Gastroesophageal sphincter (tissue), 4 donors: ENCODE results near the gene NAGLU. TPM values are rescaled to one million over a fixed set of nuclear protein-coding genes. Genes with fewer than 3 reads are reported as not detected.
A peak's percentile ranks its signal among the peaks of the same experiment; 100 is the strongest.
"Not testable (repeated sequence)": the region's sequence is repeated elsewhere in the genome, so short reads cannot be mapped to it uniquely, and the experiment has no call there.

Source experiments
- ATAC-seq: fragments of 150-250 bp; one replicate; pipeline ENCODE4 v1.9.1; 2016; ENCODE audit warnings: mild to moderate bottlenecking, moderate library complexity
- H3K27ac ChIP-seq, 4 donors: fragments of 200-600 bp; sonication (generic) in 3 of 4; 1 replicate in 3 of 4; 2 replicates in 1 of 4; pipeline ENCODE4 v1.5.1; 2016 to 2019
- H3K27me3 ChIP-seq: fragments of 200-600 bp; sonication (generic); one replicate; pipeline ENCODE4 v1.5.1; 2019
- H3K36me3 ChIP-seq, 2 donors: fragments of 200-600 bp; sonication (generic); one replicate each; pipeline ENCODE4 v1.5.1; 2019; ENCODE audit warnings: control low read depth in 1 of 2
- H3K4me1 ChIP-seq, 3 donors: fragments of 200-600 bp; sonication (generic); 1 replicate in 2 of 3; 2 replicates in 1 of 3; pipeline ENCODE4 v1.5.1; 2016 to 2019; ENCODE audit warnings: control low read depth in 2 of 3
- H3K4me3 ChIP-seq, 2 donors: fragments of 200-600 bp; sonication (generic); one replicate each; pipeline ENCODE4 v1.5.1; 2019; ENCODE audit warnings: mild to moderate bottlenecking in 1 of 2, moderate library complexity in 1 of 2
- H3K9me3 ChIP-seq, 3 donors: fragments of 200-600 bp; sonication (generic); one replicate each; pipeline ENCODE4 v1.5.1; 2017 to 2019; ENCODE audit warnings: control low read depth in 2 of 3
- EP300 ChIP-seq: sonication (generic); formaldehyde crosslinking; IDR thresholded peaks from one replicate; pipeline ENCODE4 v1.6.1; 2017; ENCODE audit warnings: antibody characterized with exemption, mild to moderate bottlenecking
- POLR2A ChIP-seq, 2 donors: fragments of 450-650 bp; IDR thresholded peaks; one replicate each; pipeline ENCODE4 v1.6.1; 2017; ENCODE audit warnings: antibody characterized with exemption in 2 of 2, mild to moderate bottlenecking in 2 of 2, moderate library complexity in 1 of 2
- POLR2AphosphoS5 ChIP-seq: sonication (generic); formaldehyde crosslinking; IDR thresholded peaks from one replicate; pipeline ENCODE4 v1.6.1; 2017; ENCODE audit warnings: antibody characterized with exemption
- WGBS, 2 donors: methylation state at CpG; one replicate each; pipeline ENCODE4 v1.1.5; 2018; ENCODE audit warnings: low coverage in 1 of 2; 5-methylcytosine and 5-hydroxymethylcytosine counted together
- total RNA-seq, 4 donors: library from RNA; depleted of rRNA; stranded (reverse); fragments of >200 nt; gene quantifications; one replicate each; pipeline ENCODE4 v1.1.0, GENCODE V29; 2016
- TF ChIP-seq, protein P1 (sequence below), 4 experiments: fragments of 200-600 bp in 2 of 4; fragments of 450-650 bp in 2 of 4; sonication (generic) in 1 of 4; IDR thresholded peaks; one replicate each; pipeline ENCODE4 v1.5.1; 2017 to 2019; ENCODE audit warnings: antibody characterized with exemption in 4 of 4, mild to moderate bottlenecking in 2 of 4, moderate library complexity in 2 of 4

Gene NAGLU
- total RNA-seq, 4 donors from 2014 or later, result 31.9 to 46.9 (median 35.7) TPM

DNA sequence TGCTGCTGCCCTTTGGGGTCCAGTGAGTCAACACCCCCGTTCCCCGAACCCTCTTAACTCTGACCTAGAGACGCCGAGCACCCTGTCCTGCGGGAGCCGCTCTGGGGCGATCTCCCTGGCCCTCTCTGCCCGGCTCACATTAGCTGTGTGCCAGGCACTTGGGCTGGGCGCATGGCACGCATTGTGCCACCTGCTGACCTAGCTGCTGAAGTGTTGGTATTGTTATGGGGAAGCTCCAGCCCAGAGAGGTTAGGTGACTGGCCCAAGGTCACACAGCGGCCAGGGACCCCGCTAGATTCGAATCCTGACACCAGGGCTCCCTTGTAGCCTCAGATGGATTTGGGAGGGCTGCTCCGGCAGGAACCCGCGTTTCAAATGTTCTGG is 17.8 kb downstream of the NAGLU start:
- Histone ChIP-seq H3K4me3 (peak overlapping the region; percentile 56 to 85), H3K27ac (peak overlapping the region; percentile 64 to 92 (median 89)), H3K36me3 (peaks cover 0 to 12% of the 10 kb centered on the region in 2 donors), H3K4me1 (peaks cover 0 to 40% (median 12%) of the 10 kb centered on the region in 3 donors), H3K9me3 (no peaks in the 10 kb centered on the region), H3K27me3 (no peaks in the 10 kb centered on the region)
- no peak for ATAC-seq
- TF ChIP-seq POLR2A (IDR thresholded peaks at IDR 0.05), result no peak
- TF ChIP-seq POLR2AphosphoS5, result no peak
- no peak for TF ChIP-seq EP300
- TF ChIP-seq, protein P1, sequence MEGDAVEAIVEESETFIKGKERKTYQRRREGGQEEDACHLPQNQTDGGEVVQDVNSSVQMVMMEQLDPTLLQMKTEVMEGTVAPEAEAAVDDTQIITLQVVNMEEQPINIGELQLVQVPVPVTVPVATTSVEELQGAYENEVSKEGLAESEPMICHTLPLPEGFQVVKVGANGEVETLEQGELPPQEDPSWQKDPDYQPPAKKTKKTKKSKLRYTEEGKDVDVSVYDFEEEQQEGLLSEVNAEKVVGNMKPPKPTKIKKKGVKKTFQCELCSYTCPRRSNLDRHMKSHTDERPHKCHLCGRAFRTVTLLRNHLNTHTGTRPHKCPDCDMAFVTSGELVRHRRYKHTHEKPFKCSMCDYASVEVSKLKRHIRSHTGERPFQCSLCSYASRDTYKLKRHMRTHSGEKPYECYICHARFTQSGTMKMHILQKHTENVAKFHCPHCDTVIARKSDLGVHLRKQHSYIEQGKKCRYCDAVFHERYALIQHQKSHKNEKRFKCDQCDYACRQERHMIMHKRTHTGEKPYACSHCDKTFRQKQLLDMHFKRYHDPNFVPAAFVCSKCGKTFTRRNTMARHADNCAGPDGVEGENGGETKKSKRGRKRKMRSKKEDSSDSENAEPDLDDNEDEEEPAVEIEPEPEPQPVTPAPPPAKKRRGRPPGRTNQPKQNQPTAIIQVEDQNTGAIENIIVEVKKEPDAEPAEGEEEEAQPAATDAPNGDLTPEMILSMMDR (IDR thresholded peaks at IDR 0.05), result no peak
- WGBS, 2 donors, result 9 to 80% methylated on average over 2 to 6 of the region's 16 CpGs

DNA sequence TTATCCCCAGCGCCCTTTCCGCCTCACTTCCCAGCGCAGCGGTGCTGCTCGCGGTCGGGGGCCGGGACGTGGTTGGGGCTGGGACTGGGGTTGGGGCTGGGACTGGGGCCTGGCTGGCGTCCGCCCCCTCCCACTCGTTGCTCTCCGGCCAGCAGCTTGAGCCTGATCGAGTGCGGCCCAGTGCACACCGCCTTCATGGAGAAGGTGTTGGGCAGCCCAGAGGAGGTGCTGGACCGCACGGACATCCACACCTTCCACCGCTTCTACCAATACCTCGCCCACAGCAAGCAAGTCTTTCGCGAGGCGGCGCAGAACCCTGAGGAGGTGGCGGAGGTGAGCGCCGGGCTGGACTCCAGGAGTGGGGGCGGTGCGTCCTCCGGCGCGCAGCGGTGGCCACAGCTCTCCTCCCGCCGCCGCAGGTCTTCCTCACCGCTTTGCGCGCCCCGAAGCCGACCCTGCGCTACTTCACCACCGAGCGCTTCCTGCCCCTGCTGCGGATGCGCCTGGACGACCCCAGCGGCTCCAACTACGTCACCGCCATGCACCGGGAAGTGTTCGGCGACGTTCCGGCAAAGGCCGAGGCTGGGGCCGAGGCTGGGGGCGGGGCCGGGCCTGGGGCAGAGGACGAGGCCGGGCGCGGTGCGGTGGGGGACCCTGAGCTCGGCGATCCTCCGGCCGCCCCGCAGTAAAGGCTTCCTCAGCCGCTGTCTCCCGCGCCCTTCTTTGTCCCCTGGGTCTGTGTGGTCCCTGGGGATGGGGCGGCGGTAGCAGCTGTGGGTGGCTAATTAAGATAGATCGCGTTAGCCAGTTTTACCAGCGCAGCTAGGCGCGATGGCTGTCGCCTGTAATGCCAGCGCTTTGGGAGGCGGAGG is 18.4 kb downstream of the NAGLU start:
- Histone ChIP-seq H3K27ac (peak overlapping the region; percentile 64 to 92 (median 89)), H3K4me1 (peaks cover 0 to 39% (median 12%) of the 10 kb centered on the region in 3 donors), H3K4me3 (peak overlapping the region; percentile 56 to 85), H3K27me3 (no peaks in the 10 kb centered on the region), H3K36me3 (peaks cover 0 to 12% of the 10 kb centered on the region in 2 donors), H3K9me3 (no peaks in the 10 kb centered on the region)
- 0% methylated on average over 1 of the region's 82 CpGs; no CpG with 5 or more reads in 1 of the 2 donors for WGBS, 2 donors
- TF ChIP-seq, protein P1 (IDR thresholded peaks at IDR 0.05), result peak in 3 of 4 experiments; percentile 12 to 24 (median 19)
- TF ChIP-seq POLR2AphosphoS5 (peak; percentile 91), EP300 (no peak), POLR2A (IDR thresholded peaks at IDR 0.05) (peak; percentile 84 to 85)
- ATAC-seq, result peak; percentile 96

DNA sequence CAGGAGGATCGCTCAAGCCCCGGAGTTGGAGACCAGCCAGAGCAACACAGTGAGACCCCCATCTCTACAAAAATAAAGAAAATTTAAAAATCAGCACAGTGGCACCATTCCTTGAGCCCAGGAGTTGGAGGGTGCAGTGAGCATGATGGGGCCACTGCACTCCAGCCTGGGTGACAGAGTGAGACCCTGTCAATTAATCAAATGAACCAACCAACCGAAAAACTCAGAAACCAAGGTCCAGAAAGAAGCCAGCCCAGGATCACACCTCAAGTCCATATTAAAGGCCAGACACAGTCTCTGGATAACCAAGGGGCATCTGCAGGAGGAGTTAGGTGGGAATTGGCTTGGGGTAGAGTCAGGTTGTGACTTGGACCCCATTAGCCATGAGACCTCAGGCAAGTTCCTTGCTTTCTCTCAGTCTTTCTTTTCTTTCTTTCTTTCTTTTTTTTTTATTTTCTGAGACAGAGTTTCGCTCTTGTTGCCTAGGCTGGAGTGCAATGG is 19.1 kb downstream of the NAGLU start:
- no peaks in the 10 kb centered on the region for H3K9me3 ChIP-seq
- 0% methylated on average over 1 to 3 of the region's 4 CpGs for WGBS, 2 donors
- H3K27me3 ChIP-seq, result no peaks in the 10 kb centered on the region
- peaks cover 0 to 41% (median 12%) of the 10 kb centered on the region in 3 donors for H3K4me1 ChIP-seq
- no peak for ATAC-seq
- peak overlapping the region; percentile 56 to 85 for H3K4me3 ChIP-seq
- TF ChIP-seq POLR2AphosphoS5 (no peak), POLR2A (IDR thresholded peaks at IDR 0.05) (no peak), EP300 (no peak)
- TF ChIP-seq, protein P1 (IDR thresholded peaks at IDR 0.05), result no peak
- H3K36me3 ChIP-seq, result peaks cover 0 to 12% of the 10 kb centered on the region in 2 donors
- H3K27ac ChIP-seq, result peak overlapping the region; percentile 64 to 92 (median 89)

DNA sequence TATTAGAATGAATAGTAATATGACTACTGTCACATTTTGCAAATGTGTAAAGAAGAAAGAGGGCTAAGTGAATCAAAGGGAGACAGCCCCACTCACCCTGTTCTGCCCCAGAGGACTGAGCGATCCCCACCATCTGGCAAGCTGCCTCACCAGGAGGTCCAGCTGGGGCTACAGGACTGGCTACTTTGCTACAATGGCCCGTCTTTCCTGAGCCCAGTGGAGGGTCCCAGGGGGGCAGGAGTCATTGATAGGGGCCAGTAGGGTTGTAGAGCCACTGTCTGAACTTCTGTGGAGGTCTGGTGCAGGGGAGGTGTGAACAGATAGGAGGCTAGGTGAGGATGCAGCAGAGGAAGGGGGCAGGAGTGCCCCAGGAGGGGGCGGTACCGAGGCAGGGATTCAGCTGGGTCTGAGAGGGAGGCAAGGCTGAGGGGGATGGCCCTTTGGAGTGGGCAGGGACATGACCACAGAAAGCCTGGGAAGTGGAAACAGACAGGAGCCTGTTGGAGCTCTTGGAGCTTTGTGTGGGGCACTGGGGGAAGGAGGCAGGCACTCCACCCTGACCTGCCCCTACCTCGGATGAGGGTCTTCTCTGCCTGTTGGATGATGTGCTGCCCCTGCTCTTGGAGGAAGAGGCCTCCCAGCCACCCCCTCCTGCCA is 20.0 kb downstream of the NAGLU start:
- H3K36me3 ChIP-seq, result peaks cover 0 to 12% of the 10 kb centered on the region in 2 donors
- H3K9me3 ChIP-seq, H3K27me3 ChIP-seq, H3K4me3 ChIP-seq, ATAC-seq: not testable (repeated sequence)
- H3K27ac ChIP-seq, result peak overlapping the region in 1 of 4 donors; percentile 88
- H3K4me1 ChIP-seq, result peaks cover 0 to 50% (median 12%) of the 10 kb centered on the region in 3 donors
- 28 to 49% methylated on average over 2 to 5 of the region's 5 CpGs for WGBS, 2 donors

DNA sequence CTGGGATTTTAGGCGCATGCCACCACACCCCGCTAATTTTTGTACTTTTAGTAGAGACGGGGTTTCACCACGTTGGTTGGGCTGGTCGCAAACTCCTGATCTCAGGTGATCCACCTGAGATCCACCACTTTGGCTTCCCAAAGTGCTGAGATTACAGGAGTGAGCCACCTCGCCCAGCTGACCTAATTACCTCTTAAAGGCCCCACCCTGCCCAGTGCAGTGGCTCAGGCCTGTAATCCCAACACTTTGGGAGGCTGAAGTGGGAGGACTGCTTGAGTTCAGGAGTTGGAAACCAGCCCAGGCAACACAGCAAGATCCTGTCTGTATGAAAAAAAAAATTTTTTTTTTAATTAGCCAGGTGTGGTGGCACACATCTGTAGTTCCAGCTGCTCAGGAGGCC is 23.0 kb downstream of the NAGLU start:
- no peak overlapping the region for H3K27ac ChIP-seq
- no peaks in the 10 kb centered on the region for H3K27me3 ChIP-seq
- WGBS, 2 donors, result 93 to 100% methylated on average over 1 to 5 of the region's 6 CpGs
- TF ChIP-seq POLR2AphosphoS5, result no peak
- TF ChIP-seq, protein P1 (IDR thresholded peaks at IDR 0.05), result no peak
- TF ChIP-seq EP300, result no peak
- TF ChIP-seq POLR2A (IDR thresholded peaks at IDR 0.05), result no peak
- no peak overlapping the region for H3K4me3 ChIP-seq
- H3K36me3 ChIP-seq, result peaks cover 0 to 6% of the 10 kb centered on the region in 2 donors
- H3K9me3 ChIP-seq, result no peaks in the 10 kb centered on the region
- H3K4me1 ChIP-seq, result peaks cover 0 to 54% (median 25%) of the 10 kb centered on the region in 3 donors
- ATAC-seq, result no peak
